ENCODE measurements around the gene MAST2.

DNA sequence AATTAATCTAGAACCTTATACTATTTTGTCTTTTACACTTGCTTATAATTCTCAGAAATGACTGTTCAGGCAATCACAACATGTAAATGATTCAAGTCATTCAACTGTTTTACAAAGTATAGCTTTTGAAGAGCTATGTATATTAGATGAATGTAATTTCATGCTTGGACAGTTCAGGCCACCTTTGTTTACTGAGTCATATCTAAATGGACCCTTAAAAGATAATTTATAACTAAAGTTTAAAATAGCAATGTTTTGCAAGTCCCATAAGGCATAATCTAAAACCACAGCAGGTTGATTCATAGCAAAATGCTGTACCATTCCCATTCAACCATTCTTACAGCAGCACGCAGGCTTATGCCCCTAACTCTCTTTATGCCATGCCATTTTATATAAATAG lies 264.2 kb downstream of the MAST2 start:
- TF ChIP-seq EZH2 (IDR thresholded peaks at IDR 0.05; ENCODE audit: insufficient read depth, poor library complexity, severe bottlenecking) (no peak), EZH2phosphoT487 (IDR thresholded peaks at IDR 0.05; ENCODE audit: insufficient read depth, low read depth) (no peak)

All from GM23248 (cell line).